H1 (cell line): ENCODE results near the gene ABI3. TPM values are rescaled to one million over a fixed set of nuclear protein-coding genes. Genes with fewer than 3 reads are reported as not detected.

Experiments
- CTCF ChIA-PET: fragments of 300-600 bp; sonication (Branson Sonifier 250); formaldehyde crosslinking; loops from one replicate; lab custom pipeline; 2021; ENCODE audit not compliant: partially characterized antibody; lab: Charles Lee
- POLR2A ChIA-PET: fragments of 300-600 bp; sonication (Branson Sonifier 250); formaldehyde crosslinking; loops from one replicate; lab custom pipeline; 2021; ENCODE audit warnings: inconsistent platforms; ENCODE audit not compliant: partially characterized antibody; lab: Charles Lee
- DNase-seq, 2 experiments: peaks; one replicate each; pipeline versions ENCODE4 v3.0.0 to v3.0.0-alpha.2; 2010 to 2022; ENCODE audit warnings: low spot score in 2 of 2, low read depth in 1 of 2, mixed read lengths in 1 of 2
- FAIRE-seq: peaks from 2 replicates; lab custom pipeline; 2011; peaks lifted over from hg19 to GRCh38; lab: Jason Lieb, UNC
- H2AFZ ChIP-seq: 2 replicates; pipeline ENCODE4 v1.8.1; 2012; ENCODE audit warnings: low read length, inconsistent platforms
- H2AK5ac ChIP-seq: 2 replicates; pipeline ENCODE4 v1.6.1; 2013; ENCODE audit warnings: low read depth, low read length
- H2BK120ac ChIP-seq: replicated peaks from 2 replicates; pipeline ENCODE3; 2013; ENCODE audit warnings: low read depth, low read length, inconsistent platforms
- H2BK12ac ChIP-seq: 2 replicates; pipeline ENCODE4 v1.6.1; 2013; ENCODE audit warnings: low read depth, low read length
- H2BK15ac ChIP-seq: 2 replicates; pipeline ENCODE4 v1.6.1; 2013; ENCODE audit warnings: low read length
- H2BK20ac ChIP-seq: 2 replicates; pipeline ENCODE4 v1.6.1; 2013; ENCODE audit warnings: low read length
- H2BK5ac ChIP-seq: 2 replicates; pipeline ENCODE4 v1.6.1; 2013; ENCODE audit warnings: low read depth, low read length
- H3K14ac ChIP-seq: 2 replicates; pipeline ENCODE4 v1.6.1; 2013; ENCODE audit warnings: inconsistent platforms; ENCODE audit not compliant: insufficient read length
- H3K18ac ChIP-seq: 2 replicates; pipeline ENCODE4 v1.6.1; 2013; ENCODE audit warnings: low read length; ENCODE audit errors: extremely low read depth
- H3K23ac ChIP-seq: 2 replicates; pipeline ENCODE4 v1.6.1; 2013; ENCODE audit warnings: inconsistent platforms; ENCODE audit not compliant: insufficient read length
- H3K23me2 ChIP-seq: 2 replicates; pipeline ENCODE4 v1.6.1; 2013; ENCODE audit warnings: low read depth, low read length
- H3K27ac ChIP-seq: 2 replicates; pipeline ENCODE4 v1.6.1; 2011; ENCODE audit warnings: low read depth, low read length, inconsistent platforms
- H3K27me3 ChIP-seq, 4 experiments: replicated peaks in 1 of 4; 1 replicate in 1 of 4; 2 replicates in 3 of 4; pipeline versions ENCODE4 v1.6.1 to v1.8.1; 2011 to 2013; ENCODE audit warnings: low read length in 3 of 4, mild to moderate bottlenecking in 3 of 4, inconsistent platforms in 2 of 4, mixed read lengths in 2 of 4, moderate library complexity in 1 of 4; ENCODE audit not compliant: control insufficient read depth in 3 of 4, insufficient read depth in 3 of 4; ENCODE audit errors: extremely low read depth in 1 of 4
- H3K36me3 ChIP-seq, 4 experiments: 2 replicates each; pipeline versions ENCODE4 v1.6.1 to v1.8.1; 2011 to 2013; ENCODE audit warnings: mild to moderate bottlenecking in 4 of 4, low read length in 3 of 4, moderate library complexity in 2 of 4, control low read depth in 1 of 4, inconsistent platforms in 1 of 4; ENCODE audit not compliant: insufficient read depth in 4 of 4, control insufficient read depth in 2 of 4
- H3K4ac ChIP-seq: replicated peaks from 2 replicates; pipeline ENCODE3; 2013; ENCODE audit warnings: low read length, low read depth, mixed read lengths, inconsistent platforms; ENCODE audit not compliant: insufficient read length
- H3K4me1 ChIP-seq, 4 experiments: replicated peaks in 1 of 4; 1 replicate in 1 of 4; 2 replicates in 3 of 4; pipeline versions ENCODE4 v1.6.1 to v1.8.1; 2011 to 2013; ENCODE audit warnings: low read length in 3 of 4, inconsistent platforms in 2 of 4, mixed read lengths in 1 of 4; ENCODE audit not compliant: insufficient read depth in 4 of 4, control insufficient read depth in 3 of 4
- H3K4me2 ChIP-seq, 2 experiments: 2 replicates each; pipeline versions ENCODE4 v1.6.1 to v1.8.1; 2011 to 2013; ENCODE audit warnings: low read depth in 2 of 2, low read length in 2 of 2, control low read depth in 1 of 2, inconsistent platforms in 1 of 2, mild to moderate bottlenecking in 1 of 2; ENCODE audit not compliant: insufficient read depth in 1 of 2
- H3K4me3 ChIP-seq, 4 experiments: fragments of 200-600, 300-600 bp in 1 of 4; sonication (generic), shearing (Covaris generic), sonication (Bioruptor Twin) in 1 of 4; 2 replicates each; pipeline versions ENCODE4 v1.5.1 to v1.8.1; 2011 to 2016; ENCODE audit warnings: low read length in 4 of 4, low read depth in 3 of 4, control low read depth in 2 of 4, inconsistent platforms in 2 of 4, mild to moderate bottlenecking in 2 of 4, mixed read lengths in 1 of 4, moderate library complexity in 1 of 4; ENCODE audit not compliant: insufficient read depth in 2 of 4; ENCODE audit errors: extremely low read depth in 1 of 4
- H3K56ac ChIP-seq: replicated peaks from 2 replicates; pipeline ENCODE3; 2013; ENCODE audit warnings: low read depth, mild to moderate bottlenecking, mixed read lengths, low read length, inconsistent platforms; ENCODE audit not compliant: insufficient read length
- H3K79me1 ChIP-seq: 2 replicates; pipeline ENCODE4 v1.6.1; 2013; ENCODE audit warnings: low read depth, low read length, control low read depth
- H3K79me2 ChIP-seq, 2 experiments: 2 replicates each; pipeline versions ENCODE4 v1.6.1 to v1.8.1; 2012 to 2013; ENCODE audit warnings: low read length in 2 of 2, mild to moderate bottlenecking in 2 of 2, inconsistent platforms in 1 of 2; ENCODE audit not compliant: insufficient read depth in 2 of 2, control insufficient read depth in 1 of 2
- H3K9ac ChIP-seq, 4 experiments: replicated peaks in 1 of 4; 1 replicate in 1 of 4; 2 replicates in 3 of 4; pipeline versions ENCODE4 v1.6.1 to v1.8.1; 2011 to 2013; ENCODE audit warnings: low read depth in 3 of 4, low read length in 3 of 4, control low read depth in 2 of 4, mild to moderate bottlenecking in 2 of 4, moderate library complexity in 2 of 4, inconsistent platforms in 1 of 4; ENCODE audit errors: extremely low read depth in 1 of 4
- H3K9me3 ChIP-seq, 2 experiments: 2 replicates each; pipeline versions ENCODE4 v1.6.1 to v1.8.1; 2012 to 2013; ENCODE audit warnings: mild to moderate bottlenecking in 2 of 2, moderate library complexity in 2 of 2, control low read depth in 1 of 2, inconsistent platforms in 1 of 2, low read depth in 1 of 2, low read length in 1 of 2, mixed read lengths in 1 of 2; ENCODE audit not compliant: insufficient read depth in 2 of 2
- H4K20me1 ChIP-seq, 2 experiments: replicated peaks in 1 of 2; 2 replicates each; pipeline versions ENCODE3 to v1.8.1; 2011 to 2013; ENCODE audit warnings: inconsistent platforms in 2 of 2, low read length in 2 of 2, mild to moderate bottlenecking in 1 of 2; ENCODE audit not compliant: insufficient read depth in 2 of 2, control insufficient read depth in 1 of 2
- H4K5ac ChIP-seq: 2 replicates; pipeline ENCODE4 v1.6.1; 2013; ENCODE audit warnings: low read length, low read depth, mixed read lengths, inconsistent platforms; ENCODE audit not compliant: insufficient read length
- H4K8ac ChIP-seq: 2 replicates; pipeline ENCODE4 v1.8.0; 2013; ENCODE audit warnings: mild to moderate bottlenecking, moderate library complexity, low read length, inconsistent platforms; ENCODE audit not compliant: insufficient read depth; ENCODE audit errors: extremely low read depth
- H4K91ac ChIP-seq: replicated peaks from 2 replicates; pipeline ENCODE3; 2013; ENCODE audit warnings: low read length, mixed read lengths, inconsistent platforms; ENCODE audit not compliant: insufficient read length
- BCL11A ChIP-seq, 2 experiments: IDR thresholded peaks; one replicate each; pipeline ENCODE4 v1.6.1; 2011; ENCODE audit warnings: low read depth in 2 of 2, low read length in 2 of 2, mild to moderate bottlenecking in 2 of 2
- CHD1 ChIP-seq: IDR thresholded peaks from 2 replicates; pipeline ENCODE4 v1.6.1; 2012; ENCODE audit warnings: low read depth, low read length, improper control_type of control experiment
- E2F6 ChIP-seq: IDR thresholded peaks from 2 replicates; pipeline ENCODE4 v1.6.1; 2012; ENCODE audit warnings: inconsistent platforms
- EP300 ChIP-seq, 2 experiments: IDR thresholded peaks; 1 replicate in 1 of 2; 2 replicates in 1 of 2; pipeline ENCODE4 v1.6.1; 2011 to 2012; ENCODE audit warnings: low read depth in 2 of 2, low read length in 2 of 2, mild to moderate bottlenecking in 2 of 2, borderline replicate concordance in 1 of 2, inconsistent platforms in 1 of 2, moderate library complexity in 1 of 2
- FOSL1 ChIP-seq: IDR thresholded peaks from 2 replicates; pipeline ENCODE4 v1.6.1; 2011; ENCODE audit warnings: mild to moderate bottlenecking, low read depth, low read length, moderate library complexity; ENCODE audit not compliant: insufficient read depth
- GTF2F1 ChIP-seq: IDR thresholded peaks from 2 replicates; pipeline ENCODE4 v1.6.1; 2012; ENCODE audit warnings: low read depth, low read length, improper control_type of control experiment, borderline replicate concordance
- JUN ChIP-seq: IDR thresholded peaks from 2 replicates; pipeline ENCODE4 v1.6.1; 2011; ENCODE audit warnings: low read depth, mild to moderate bottlenecking, improper control_type of control experiment, low read length
- KDM1A ChIP-seq: fragments of 200-600, 300-600 bp; sonication (generic); IDR thresholded peaks from 2 replicates; pipeline ENCODE4 v1.7.1; 2016; ENCODE audit warnings: mild to moderate bottlenecking, low read length, borderline replicate concordance
- NRF1 ChIP-seq: IDR thresholded peaks from 2 replicates; pipeline ENCODE4 v1.6.1; 2011; ENCODE audit warnings: mild to moderate bottlenecking, low read depth, low read length, improper control_type of control experiment
- POU5F1 ChIP-seq: IDR thresholded peaks from 2 replicates; pipeline ENCODE4 v1.6.1; 2011; ENCODE audit warnings: low read depth, mild to moderate bottlenecking, low read length, moderate library complexity
- RNF2 ChIP-seq: fragments of 200-900, 300-1000 bp; sonication (generic); IDR thresholded peaks from 2 replicates; pipeline ENCODE4 v1.7.1; 2016; ENCODE audit warnings: borderline replicate concordance, low read depth, mild to moderate bottlenecking, antibody characterized with exemption, low read length; ENCODE audit not compliant: poor library complexity, severe bottlenecking; ENCODE audit errors: missing control alignments
- SP2 ChIP-seq: IDR thresholded peaks from 2 replicates; pipeline ENCODE4 v1.6.1; 2012; ENCODE audit warnings: mild to moderate bottlenecking, low read length, inconsistent platforms
- WGBS, 2 experiments: shearing (Covaris generic) in 1 of 2; methylation state at CpG; one replicate each; pipeline versions ENCODE4 v1.1.6 to v1.1.7; 2013 to 2015; ENCODE audit warnings: low lambda C conversion rate in 2 of 2, mixed read lengths in 2 of 2, inconsistent platforms in 1 of 2, low coverage in 1 of 2, missing lambda C conversion rate in 1 of 2; ENCODE audit not compliant: insufficient replicate concordance in 2 of 2, insufficient coverage in 1 of 2, insufficient read length in 1 of 2; ENCODE audit errors: extremely low coverage in 1 of 2, missing lambda C conversion rate in 1 of 2; 5-methylcytosine and 5-hydroxymethylcytosine counted together
- polyA plus RNA-seq, 7 experiments: library from polyadenylated mRNA; depleted of rRNA in 3 of 7; stranded (reverse) in 5 of 7; unstranded in 2 of 7; fragments of >200 nt in 5 of 7; fragments of 200-250 nt in 2 of 7; gene quantifications; 1 replicate in 5 of 7; 2 replicates in 1 of 7; 4 replicates in 1 of 7; pipeline versions ENCODE4 v1.2.1 to v1.2.3, GENCODE V29; 2011 to 2013; ENCODE audit warnings: missing spikeins in 2 of 7, mixed read lengths in 2 of 7
- total RNA-seq: library from RNA; stranded (reverse); fragmentation: NEBNext Ultra II Directional; extraction: Animal tissue kit (Norgen Biotek cat#: 25700); gene quantifications from 2 replicates; pipeline ENCODE4 v1.2.1, GENCODE V29; 2021

Gene ABI3
- total and polyA plus RNA-seq, 2 of the 8 experiments (the other 6 are each of a cell fraction or from before 2014, with no cell fraction given): 1.3 to 2.5 TPM

- H3K36me3 ChIP-seq: no peaks in the 10 kb centered on the region
- no peak for FAIRE-seq
- peaks cover 2 to 7% (median 4%) of the 10 kb centered on the region in 4 experiments; a peak in 5 of 7 replicates for H3K4me1 ChIP-seq
- ChIA-PET CTCF (interaction anchor here (0.9 to 2.2 kb wide), 4 partner anchors 9 to 54 kb away, joined by 3 to 7 read pairs (median 4); no protein-coding TSS in a partner anchor), POLR2A (no interaction called here)
- peaks cover 4% of the 10 kb centered on the region for H3K23me2 ChIP-seq
- H3K27me3 ChIP-seq: peaks cover 3 to 11% (median 8%) of the 10 kb centered on the region in 4 experiments; a peak in 6 of 7 replicates
- H3K4ac ChIP-seq: no peak overlapping the region
- H2BK15ac ChIP-seq: no peak overlapping the region
- 86% methylated on average over 4 of the region's 4 CpGs; no CpG with 5 or more reads in 1 of the 2 experiments for WGBS, 2 experiments
- TF ChIP-seq NRF1 (no peak), E2F6 (no peak), RNF2 (no peak), GTF2F1 (no peak), EP300 (IDR thresholded peaks at IDR 0.05; ENCODE audit: borderline replicate concordance in 1 of 2, low read depth in 2 of 2, low read length in 2 of 2) (no peak), JUN (no peak), FOSL1 (no peak), KDM1A (no peak), BCL11A (IDR thresholded peaks at IDR 0.05; ENCODE audit: low read depth in 2 of 2, low read length in 2 of 2) (no peak), CHD1 (no peak), SP2 (no peak), POU5F1 (no peak)
- TF ChIP-seq, all 59 proteins: peak for 0
- no peaks in the 10 kb centered on the region for H3K9me3 ChIP-seq
- H3K14ac ChIP-seq: no peak overlapping the region
- no peak overlapping the region for H4K91ac ChIP-seq
- H3K4me3 ChIP-seq: no peak overlapping the region
- H3K4me2 ChIP-seq: no peak overlapping the region
- H3K79me1 ChIP-seq: no peaks in the 10 kb centered on the region
- no peak overlapping the region for H2AFZ ChIP-seq
- no peak overlapping the region for H3K23ac ChIP-seq
- peak overlapping the region; percentile 54; the same call in 1 of the 2 replicates for H3K18ac ChIP-seq
- no peaks in the 10 kb centered on the region for H3K79me2 ChIP-seq
- no peaks in the 10 kb centered on the region for H4K20me1 ChIP-seq
- H3K9ac ChIP-seq: no peak overlapping the region
- no peak overlapping the region for H3K56ac ChIP-seq
- no peak for DNase-seq
- no peak overlapping the region for H2BK120ac ChIP-seq
- no peak overlapping the region for H2BK5ac ChIP-seq
- 0 out of 2 replicates have a peak overlapping the region, but pooled peaks have one; percentile 4 for H2BK12ac ChIP-seq
- H2AK5ac ChIP-seq: no peak overlapping the region
- H3K27ac ChIP-seq: no peak overlapping the region
- H2BK20ac ChIP-seq: no peak overlapping the region
- no peak overlapping the region for H4K5ac ChIP-seq
- H4K8ac ChIP-seq: no peak overlapping the region; the same call in 1 of the 2 replicates
Observed at GRCh38 chr17:49235896-49236295, 25.4 kb downstream of the ABI3 start.
